Measurements from ENCODE around the gene FRK.
"Not testable (repeated sequence)": the region's sequence is repeated elsewhere in the genome, so short reads cannot be mapped to it uniquely, and the experiment has no call there.

FRK gene

GRCh38 chr6:116074732-116075390 lies 14.2 kb upstream of the FRK start:
- no peak for DNase-seq (ENCODE audit: low spot score)

DNA sequence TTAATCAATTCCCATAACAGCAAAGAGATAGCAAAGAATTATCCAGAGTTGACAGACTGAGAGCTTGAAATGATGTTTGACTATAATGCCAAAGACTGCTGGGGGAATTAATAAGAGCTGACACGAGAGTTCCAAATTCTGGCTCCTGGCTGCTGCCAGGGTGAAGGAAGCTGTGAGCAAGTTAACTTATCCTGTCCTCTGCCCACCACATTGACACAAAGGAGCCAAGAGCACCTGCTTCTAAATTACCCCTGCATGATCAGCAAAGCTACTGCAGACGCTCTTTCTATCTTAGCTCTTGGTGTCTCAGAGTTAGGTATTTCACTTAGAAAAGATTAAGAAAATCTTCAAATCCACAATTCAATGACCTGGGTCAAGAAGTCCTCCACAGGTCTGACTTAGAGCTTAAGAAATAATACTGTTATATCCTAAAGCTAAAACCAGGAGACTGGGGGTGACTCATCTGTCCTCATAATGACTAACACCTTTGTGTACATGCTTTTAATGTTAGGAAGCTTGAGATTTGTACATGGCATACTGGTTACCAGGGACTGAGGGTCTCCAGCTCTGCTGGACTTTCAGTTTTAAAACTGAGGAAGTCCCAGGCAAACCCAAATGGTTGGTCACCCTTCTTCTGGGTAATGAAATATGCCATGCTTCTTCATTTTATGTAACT lies 13.2 kb upstream of the FRK start:
- no peak for DNase-seq (ENCODE audit: low spot score)

- DNase-seq (ENCODE audit: low spot score), result no peak
Measured at GRCh38 chr6:116072368-116072767, 11.7 kb upstream of the FRK start.

DNA sequence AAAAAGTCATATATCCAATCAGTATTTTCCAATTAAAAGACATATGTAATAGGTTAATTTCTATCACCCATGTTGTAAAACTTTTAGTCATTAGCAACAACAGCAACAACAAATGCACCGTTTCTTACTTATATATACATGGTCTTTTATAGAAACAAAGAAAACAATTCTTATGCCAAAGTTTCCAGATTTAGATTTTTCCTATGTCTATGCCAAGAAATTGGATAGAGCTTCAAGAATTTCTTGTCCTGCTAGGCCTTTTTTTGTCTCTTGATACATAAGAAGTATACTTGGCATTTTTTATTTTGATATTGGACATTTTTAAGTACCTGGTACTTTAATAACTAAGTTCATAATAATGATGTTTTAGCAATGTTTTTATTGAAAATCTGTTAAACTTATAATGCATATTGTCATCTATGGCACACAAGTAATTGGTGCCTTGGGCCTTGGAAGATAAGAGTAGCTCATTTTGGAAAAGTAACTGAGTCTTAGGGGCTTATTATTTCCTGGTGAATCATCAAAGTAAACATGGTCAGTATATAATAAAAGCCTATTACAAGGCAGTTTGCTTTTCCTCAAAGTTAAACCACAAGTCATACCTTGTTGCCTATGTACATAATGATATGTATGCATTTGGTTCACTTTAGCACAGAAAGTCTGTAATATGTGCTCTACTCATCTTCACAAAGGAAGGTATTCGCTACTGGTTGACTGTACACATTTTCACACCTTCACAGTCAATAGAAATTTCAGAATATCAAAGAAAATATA lies 10.1 kb upstream of the FRK start:
- no peak for DNase-seq (ENCODE audit: low spot score)

GRCh38 chr6:116070101-116070500 lies 9.4 kb upstream of the FRK start:
- DNase-seq (ENCODE audit: low spot score), result no peak

DNA sequence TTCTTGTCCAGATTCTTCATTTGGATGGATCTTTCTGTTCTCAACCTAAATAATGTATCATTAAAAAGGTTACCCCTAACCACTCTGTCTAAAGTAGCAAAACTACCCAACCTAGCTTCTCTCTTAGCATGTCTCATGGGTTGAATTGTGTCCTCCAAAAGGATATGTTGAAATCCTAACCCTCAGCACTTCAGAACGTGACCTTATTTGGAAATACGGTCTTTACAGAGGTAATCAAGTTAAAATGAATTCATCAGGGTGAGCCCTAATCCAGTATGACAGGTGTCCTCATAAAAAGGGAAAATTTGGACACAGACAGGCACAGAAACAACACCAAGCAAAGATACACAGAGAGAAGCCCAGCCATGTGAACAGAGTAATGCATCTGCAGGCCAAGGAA lies 6.1 kb upstream of the FRK start:
- no peak for DNase-seq (ENCODE audit: low spot score)

GRCh38 chr6:116064666-116065065 lies 4.0 kb upstream of the FRK start:
- no peak for DNase-seq (ENCODE audit: low spot score)

DNA sequence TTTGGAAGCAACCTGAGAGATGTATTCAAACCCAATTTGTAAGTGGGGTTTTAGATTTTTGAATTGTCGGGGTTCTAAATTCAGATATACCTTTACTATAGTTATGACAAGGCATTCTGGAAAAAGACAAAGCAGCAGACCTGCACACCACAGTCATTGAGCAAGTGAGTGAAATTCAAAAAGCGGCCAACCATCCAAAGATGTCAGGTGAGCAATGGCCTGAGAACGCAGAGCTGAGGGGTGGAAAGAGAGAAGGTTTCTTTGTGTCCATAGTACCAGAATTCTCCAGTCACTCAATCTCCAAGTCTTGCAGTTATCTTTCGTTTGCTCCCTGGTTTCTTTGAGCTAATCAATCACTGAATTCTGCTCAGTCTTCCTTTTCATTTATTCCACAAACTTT lies 1.8 kb upstream of the FRK start:
- no peak for DNase-seq (ENCODE audit: low spot score)

- DNase-seq (ENCODE audit: low spot score), result no peak
Measured at GRCh38 chr6:116059713-116060571, 749 bp downstream of the FRK start.

GRCh38 chr6:116057766-116058165 lies 2.9 kb downstream of the FRK start:
- no peak for DNase-seq (ENCODE audit: low spot score)

- no peak for DNase-seq (ENCODE audit: low spot score)
Measured at GRCh38 chr6:116055513-116055912, 5.2 kb downstream of the FRK start.

DNA sequence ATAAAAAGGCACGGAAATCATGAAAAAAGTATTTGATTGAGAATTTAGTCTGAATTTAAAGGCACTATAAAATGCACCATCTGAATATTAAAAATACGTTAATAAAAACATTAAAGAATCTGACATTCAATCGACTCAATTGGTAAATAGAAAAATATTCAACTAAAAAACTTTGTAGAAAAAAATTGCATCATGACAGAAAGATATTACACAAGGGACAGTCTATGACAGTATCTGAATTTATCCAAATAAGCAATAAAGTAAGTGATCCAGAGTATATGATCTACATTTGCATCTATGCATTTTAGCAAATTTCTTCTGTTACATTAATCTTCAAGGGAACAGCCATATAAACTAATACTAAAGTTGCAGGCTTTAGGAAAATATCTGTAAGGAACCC lies 9.4 kb downstream of the FRK start:
- no peak for DNase-seq (ENCODE audit: low spot score)

DNA sequence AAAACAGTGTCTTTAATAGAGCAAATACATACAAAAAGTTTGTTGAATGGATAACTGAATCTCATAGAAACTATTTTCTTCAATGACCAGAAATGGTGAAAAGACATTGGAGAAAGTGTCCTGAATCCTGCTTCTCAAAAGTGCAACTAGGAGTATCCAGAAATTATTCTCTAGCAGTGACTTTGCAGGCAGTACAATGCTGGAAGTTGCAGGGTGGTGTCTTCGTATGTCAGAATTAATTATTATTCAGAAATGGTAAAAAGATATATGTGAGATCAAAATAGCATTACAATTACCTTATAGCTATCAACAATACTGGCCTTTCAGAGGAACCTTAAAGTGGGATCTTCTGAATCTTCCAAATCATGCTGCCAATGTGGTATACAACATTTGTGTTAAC lies 10.0 kb downstream of the FRK start:
- no peak for DNase-seq (ENCODE audit: low spot score)

DNA sequence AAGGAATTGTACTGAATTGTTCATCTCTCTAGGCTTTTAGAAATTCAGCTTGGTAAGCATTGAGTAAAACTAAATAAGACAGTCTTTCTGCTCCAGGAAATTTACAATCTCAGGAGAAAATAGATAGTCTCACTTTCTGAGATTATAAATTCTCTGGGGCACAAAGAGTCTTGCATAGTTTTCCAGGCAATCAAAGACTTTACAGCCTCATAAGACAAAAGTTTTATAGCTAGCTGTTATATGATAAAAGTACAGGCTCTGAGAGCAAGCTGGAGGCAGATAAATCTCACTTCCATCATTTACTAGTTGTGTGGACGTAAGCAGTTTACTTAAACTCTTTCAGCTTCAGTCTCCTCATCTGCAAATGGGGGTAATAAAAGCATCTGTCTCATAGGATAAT lies 11.4 kb downstream of the FRK start:
- DNase-seq (ENCODE audit: low spot score), result no peak

GRCh38 chr6:116047173-116047933 lies 13.3 kb downstream of the FRK start:
- DNase-seq (ENCODE audit: low spot score), result no peak

GRCh38 chr6:116046737-116047136 lies 14.0 kb downstream of the FRK start:
- no peak for DNase-seq (ENCODE audit: low spot score)

DNA sequence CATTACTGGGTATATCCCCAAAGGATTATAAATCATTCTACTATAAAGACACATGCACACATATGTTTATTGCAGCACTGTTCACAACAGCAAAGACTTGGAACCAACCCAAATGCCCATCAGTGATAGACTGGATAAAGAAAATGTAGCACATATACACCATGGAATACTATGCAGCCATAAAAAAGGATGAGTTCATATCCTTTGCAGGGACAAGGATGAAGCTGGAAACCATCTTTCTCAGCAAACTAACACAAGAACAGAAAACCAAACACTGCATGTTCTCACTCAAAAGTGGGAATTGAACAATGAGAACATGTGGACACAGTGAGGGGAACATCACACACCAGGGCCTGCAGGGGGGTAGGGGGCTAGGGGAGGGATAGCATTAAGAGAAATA lies 14.4 kb downstream of the FRK start:
- not testable (repeated sequence) for DNase-seq (ENCODE audit: low spot score)

- DNase-seq (ENCODE audit: low spot score), result no peak
Measured at GRCh38 chr6:116041934-116042333, 18.8 kb downstream of the FRK start.

GRCh38 chr6:116040993-116041392 lies 19.7 kb downstream of the FRK start:
- DNase-seq (ENCODE audit: low spot score), result no peak

GRCh38 chr6:116036885-116037284 lies 23.8 kb downstream of the FRK start:
- no peak for DNase-seq (ENCODE audit: low spot score)

- DNase-seq (ENCODE audit: low spot score), result no peak
Measured at GRCh38 chr6:116036075-116036773, 24.5 kb downstream of the FRK start.

All from CD4-positive, alpha-beta T cell treated with Interleukin-6 at 100 ng/mL for 8 hours (primary cell).